Muscle of arm (tissue), 12 donors: ENCODE measurements around the gene PI3. TPM values are rescaled to one million over a fixed set of nuclear protein-coding genes. Genes with fewer than 3 reads are reported as not detected.

Source experiments
- DNase-seq: peaks from one replicate; pipeline ENCODE4 v3.0.0-alpha.2; 2013
- polyA plus RNA-seq, 12 donors: library from polyadenylated mRNA; unstranded; fragments of 120-200 nt; gene quantifications; one replicate each; pipeline ENCODE4 v1.2.1, GENCODE V29; 2013; ENCODE audit not compliant: insufficient read length in 12 of 12

The PI3 gene
- polyA plus RNA-seq, 12 donors, result 0.30 to 0.40 TPM; not detected in 10

DNA sequence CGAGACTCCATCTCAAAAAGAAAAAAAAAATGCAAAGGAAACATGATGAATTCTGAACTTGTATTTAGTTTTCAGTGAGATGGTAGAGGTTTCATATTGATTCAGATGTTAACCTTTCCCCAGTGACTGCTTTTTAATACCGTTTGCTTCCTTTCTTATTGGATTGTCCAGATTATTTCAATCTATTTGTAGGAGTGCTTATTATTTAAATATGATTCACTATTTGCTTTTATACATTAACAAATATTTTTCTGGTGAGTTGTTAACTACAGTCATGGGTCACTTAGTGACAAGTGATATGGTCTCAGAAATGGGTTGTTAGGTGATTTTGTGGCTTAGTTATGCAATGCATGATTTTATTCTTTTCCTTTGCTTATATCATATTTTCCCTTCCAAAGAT is 8.4 kb downstream of the PI3 start:
- DNase-seq, result no peak

GRCh38 chr20:45187693-45188092 is 13.0 kb downstream of the PI3 start:
- DNase-seq, result no peak

DNA sequence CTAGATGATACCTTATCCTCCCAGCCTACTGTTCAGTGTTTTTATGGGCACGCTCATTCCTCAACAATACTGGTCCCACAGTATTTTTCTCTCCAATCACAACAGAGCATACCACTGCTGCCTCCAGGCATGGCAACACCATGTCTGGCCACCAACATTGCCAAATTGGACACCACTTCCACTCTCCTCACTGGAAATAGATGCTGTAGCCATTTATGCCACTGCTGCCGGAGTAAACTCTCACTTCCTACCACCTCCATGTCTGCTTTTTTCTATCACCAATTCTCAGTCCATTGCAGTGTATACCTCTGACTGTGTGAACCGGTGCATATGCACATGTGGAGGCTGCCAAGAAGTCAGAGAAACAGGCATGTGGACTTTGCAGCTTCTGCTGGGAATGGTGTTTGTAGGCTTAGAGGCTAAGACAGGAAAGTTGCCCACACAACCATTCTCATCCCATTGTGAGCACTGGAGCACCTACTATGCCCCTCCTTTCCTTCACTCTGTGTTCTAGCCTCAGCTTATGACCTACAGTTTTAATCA is 14.4 kb downstream of the PI3 start:
- no peak for DNase-seq

GRCh38 chr20:45189861-45190260 is 15.2 kb downstream of the PI3 start:
- no peak for DNase-seq

- DNase-seq, result no peak
These were observed 17.2 kb downstream of the PI3 start for GRCh38 chr20:45191926-45192325.

GRCh38 chr20:45193331-45193730 is 18.6 kb downstream of the PI3 start:
- DNase-seq, result no peak

DNA sequence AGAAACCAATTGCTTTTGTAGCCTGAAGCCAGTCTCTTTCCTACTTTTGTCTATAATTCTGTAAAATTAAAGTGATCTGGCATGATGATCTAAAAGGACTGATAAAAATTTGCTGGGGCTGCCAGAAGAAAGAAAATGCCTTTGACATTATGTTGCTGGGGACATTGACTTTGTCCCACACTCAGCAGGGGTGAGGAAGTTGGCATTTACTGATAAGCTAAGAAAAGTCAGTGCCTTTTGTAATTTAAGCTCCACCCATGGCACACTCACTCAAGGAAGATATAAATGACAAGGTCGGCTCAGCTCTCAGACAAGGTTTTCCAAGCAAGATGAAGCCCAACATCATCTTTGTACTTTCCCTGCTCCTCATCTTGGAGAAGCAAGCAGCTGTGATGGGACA is 32.0 kb downstream of the PI3 start, which contains the start of gene SEMG1:
Gene SEMG1 (plus strand): TSS at position 309 of the 400 bp plus-strand sequence. CDS start 21 bp downstream, at position 330.
- DNase-seq, result no peak

GRCh38 chr20:45209924-45210323 is 35.2 kb downstream of the PI3 start:
- no peak for DNase-seq

GRCh38 chr20:45211569-45212474 is 37.1 kb downstream of the PI3 start:
- DNase-seq, result no peak

DNA sequence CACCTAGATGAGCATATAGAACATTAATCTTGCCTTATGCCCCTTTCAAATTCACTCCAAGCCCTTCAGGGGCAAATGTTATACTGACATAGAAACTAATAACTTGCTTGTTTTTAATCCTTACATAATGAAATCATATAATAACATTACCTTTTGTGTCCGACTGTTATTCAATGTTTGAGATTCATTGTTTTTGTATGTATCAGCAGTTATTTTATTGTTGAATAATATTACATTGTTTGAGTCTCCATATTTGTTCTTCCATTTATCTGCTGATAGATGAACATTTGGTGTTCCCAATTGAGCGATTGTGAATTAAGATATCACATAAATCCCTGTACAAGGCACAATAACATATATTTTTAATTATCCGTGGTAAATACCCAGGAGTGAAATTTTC is 38.1 kb downstream of the PI3 start:
- no peak for DNase-seq

DNA sequence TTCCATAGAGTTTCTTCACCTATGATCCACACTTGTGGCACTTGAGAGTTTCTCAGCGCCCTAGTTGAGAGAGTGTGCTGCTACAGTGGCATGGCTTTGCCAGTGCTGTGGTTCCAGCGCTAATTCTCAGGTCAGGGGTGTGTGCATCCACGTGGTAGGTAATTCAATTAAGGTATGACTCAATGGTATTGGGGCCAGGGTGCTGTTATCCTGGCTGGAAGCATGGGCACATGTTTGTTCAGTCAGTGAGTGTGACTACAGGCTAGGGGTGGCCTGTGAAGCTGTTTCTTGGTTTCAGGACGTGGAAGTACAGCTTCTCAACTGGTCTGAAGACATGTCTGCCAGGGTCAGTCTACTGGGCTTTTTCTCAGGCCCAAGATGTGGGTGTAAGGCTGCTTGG is 43.4 kb downstream of the PI3 start:
- no peak for DNase-seq

DNA sequence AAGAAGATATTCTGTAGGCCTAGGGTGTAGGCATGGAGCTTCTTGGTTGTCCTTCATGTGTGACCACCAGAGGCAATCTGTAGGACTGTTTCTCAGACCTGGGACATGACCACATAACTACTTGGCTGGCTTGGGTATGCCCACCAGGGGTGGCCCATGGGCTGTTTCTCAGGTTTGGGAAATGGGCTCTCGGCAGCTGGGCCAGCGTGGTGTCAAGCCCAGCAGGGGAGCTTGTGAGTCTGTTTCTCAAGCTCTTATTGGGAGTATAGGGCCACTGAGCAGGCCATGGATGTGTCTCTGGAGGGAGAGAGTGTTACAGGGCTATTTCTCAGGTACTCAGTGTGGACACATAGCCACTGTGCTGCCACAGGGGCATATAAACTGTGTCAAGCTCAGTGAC is 43.9 kb downstream of the PI3 start:
- no peak for DNase-seq

GRCh38 chr20:45221076-45221475 is 46.4 kb downstream of the PI3 start, which contains the start of gene SEMG2:
Gene SEMG2 (plus strand): TSS chr20:45221373. CDS start chr20:45221390, 17 bp downstream.
- no peak for DNase-seq

DNA sequence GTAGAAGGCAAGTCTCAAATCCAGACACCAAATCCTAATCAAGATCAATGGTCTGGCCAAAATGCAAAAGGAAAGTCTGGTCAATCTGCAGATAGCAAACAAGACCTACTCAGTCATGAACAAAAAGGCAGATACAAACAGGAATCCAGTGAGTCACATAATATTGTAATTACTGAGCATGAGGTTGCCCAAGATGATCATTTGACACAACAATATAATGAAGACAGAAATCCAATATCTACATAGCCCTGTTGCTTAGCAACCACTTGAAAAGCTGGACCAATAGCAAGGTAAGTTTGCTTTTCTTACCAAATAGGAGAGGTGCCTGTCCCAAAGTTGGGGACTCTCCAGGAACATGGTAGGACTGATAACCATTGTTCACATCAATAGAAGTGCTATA is 48.4 kb downstream of the PI3 start:
- DNase-seq, result no peak

Other genes with a start within 250 kb of the PI3 start
- gene TOMM34, start 214.5 kb upstream of the PI3 start, polyA plus RNA-seq, result 10 to 100 TPM in 11 of 12 donors, not detected in 1; 12.1 to 19.1 (median 13.7) TPM
- 10 to 100 TPM in 9 of 12 donors, 1 to 10 TPM in 2, not detected in 1; 8.0 to 19.5 (median 11.2) TPM for gene STK4, start 208.4 kb upstream of the PI3 start, polyA plus RNA-seq
- under 1 TPM in 6 of 12 donors, not detected in 6; 0.03 to 0.55 (median 0.08) TPM for gene KCNS1, start 73.8 kb upstream of the PI3 start, polyA plus RNA-seq
- gene WFDC5, start 59.7 kb upstream of the PI3 start, polyA plus RNA-seq, result 1 to 10 TPM in 1 of 12 donors, under 1 TPM in 2, not detected in 9; 0.30 to 3.6 (median 0.54) TPM
- gene WFDC12, start 50.4 kb upstream of the PI3 start, polyA plus RNA-seq, result not detected
- not detected for gene SEMG1, start 32.1 kb downstream of the PI3 start, polyA plus RNA-seq
- not detected for gene SEMG2, start 46.5 kb downstream of the PI3 start, polyA plus RNA-seq
- gene SLPI, start 79.7 kb downstream of the PI3 start, polyA plus RNA-seq, result 1 to 10 TPM in 4 of 12 donors, not detected in 8; 1.0 to 2.2 (median 1.3) TPM
- not detected for gene RBPJL, start 131.9 kb downstream of the PI3 start, polyA plus RNA-seq
- gene MATN4, start 133.4 kb downstream of the PI3 start, polyA plus RNA-seq, result under 1 TPM in 10 of 12 donors, not detected in 2; 0.23 to 0.85 (median 0.43) TPM
- 10 to 100 TPM in 4 of 12 donors, 1 to 10 TPM in 7, not detected in 1; 6.8 to 21.4 (median 9.6) TPM for gene SDC4, start 173.5 kb downstream of the PI3 start, polyA plus RNA-seq
- 10 to 100 TPM in 11 of 12 donors, not detected in 1; 13.7 to 24.6 (median 15.6) TPM for gene SYS1, start 188.3 kb downstream of the PI3 start, polyA plus RNA-seq
- gene TP53TG5, start 203.4 kb downstream of the PI3 start, polyA plus RNA-seq, result 1 to 10 TPM in 2 of 12 donors, under 1 TPM in 8, not detected in 2; 0.17 to 1.6 (median 0.61) TPM
- gene DBNDD2, start 233.4 kb downstream of the PI3 start, polyA plus RNA-seq, result 10 to 100 TPM in 11 of 12 donors, not detected in 1; 19.2 to 31.0 (median 25.6) TPM
- gene PIGT, start 241.2 kb downstream of the PI3 start, polyA plus RNA-seq, result 10 to 100 TPM in 11 of 12 donors, not detected in 1; 65.2 to 97.6 (median 73.5) TPM